Stomach smooth muscle (tissue), 2 donors: Measurements from ENCODE around the gene ERP44.
"Not testable (repeated sequence)": the region's sequence is repeated elsewhere in the genome, so short reads cannot be mapped to it uniquely, and the experiment has no call there.

Source experiments
- H3K27ac ChIP-seq: one replicate; pipeline ENCODE4 v1.7.0; 2013; ENCODE audit warnings: mild to moderate bottlenecking, low read length, inconsistent platforms
- H3K27me3 ChIP-seq, 2 donors: one replicate each; pipeline ENCODE4 v1.7.0; 2013; ENCODE audit warnings: low read length in 2 of 2; ENCODE audit not compliant: insufficient read depth in 2 of 2, control insufficient read depth in 1 of 2
- H3K36me3 ChIP-seq, 2 donors: one replicate each; pipeline ENCODE4 v1.7.0; 2013; ENCODE audit warnings: low read length in 2 of 2; ENCODE audit not compliant: control insufficient read depth in 2 of 2, insufficient read depth in 2 of 2
- H3K4me1 ChIP-seq: one replicate; pipeline ENCODE4 v1.7.0; 2013; ENCODE audit warnings: low read length; ENCODE audit not compliant: control insufficient read depth, insufficient read depth
- H3K4me3 ChIP-seq, 2 donors: one replicate each; pipeline ENCODE4 v1.7.0; 2013; ENCODE audit warnings: low read length in 2 of 2
- H3K9ac ChIP-seq, 2 donors: one replicate each; pipeline ENCODE4 v1.7.0; 2013; ENCODE audit warnings: low read length in 2 of 2, mild to moderate bottlenecking in 1 of 2
- H3K9me3 ChIP-seq, 2 donors: one replicate each; pipeline ENCODE4 v1.7.0; 2013; ENCODE audit warnings: low read length in 2 of 2; ENCODE audit not compliant: control insufficient read depth in 2 of 2
- donor health status: healthy.
- donor health status: Pancreatic carcinoma.

ERP44 gene

DNA sequence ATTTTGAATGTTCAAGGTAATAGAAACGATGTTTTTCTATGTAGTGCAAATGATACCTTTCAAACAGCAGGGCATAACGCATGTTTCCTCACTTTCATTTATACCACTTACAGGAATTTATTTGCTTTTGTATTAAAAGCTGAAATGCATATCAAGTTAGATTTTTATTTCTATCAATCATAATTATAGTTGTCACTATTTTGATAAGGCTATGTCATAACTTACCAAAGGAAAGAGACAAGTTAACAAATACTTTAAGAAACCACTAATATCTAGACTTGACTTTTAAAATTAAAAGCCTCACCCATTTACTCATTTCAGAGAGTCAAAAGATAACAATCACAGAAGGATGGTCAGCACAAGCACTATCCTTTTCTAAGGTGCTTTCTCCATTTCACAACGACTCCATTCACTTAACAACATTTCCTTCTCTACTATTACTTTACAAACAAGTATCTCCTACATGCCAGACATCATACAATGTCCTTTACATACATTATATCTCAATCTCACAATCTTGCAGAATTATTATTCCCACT is 12.6 kb downstream of the ERP44 start:
- no peak overlapping the region for H3K9ac ChIP-seq
- no peaks in the 10 kb centered on the region for H3K27me3 ChIP-seq
- no peak overlapping the region for H3K4me3 ChIP-seq
- no peaks in the 10 kb centered on the region for H3K9me3 ChIP-seq
- no peak overlapping the region for H3K27ac ChIP-seq
- no peaks in the 10 kb centered on the region for H3K4me1 ChIP-seq
- H3K36me3 ChIP-seq = no peaks in the 10 kb centered on the region

DNA sequence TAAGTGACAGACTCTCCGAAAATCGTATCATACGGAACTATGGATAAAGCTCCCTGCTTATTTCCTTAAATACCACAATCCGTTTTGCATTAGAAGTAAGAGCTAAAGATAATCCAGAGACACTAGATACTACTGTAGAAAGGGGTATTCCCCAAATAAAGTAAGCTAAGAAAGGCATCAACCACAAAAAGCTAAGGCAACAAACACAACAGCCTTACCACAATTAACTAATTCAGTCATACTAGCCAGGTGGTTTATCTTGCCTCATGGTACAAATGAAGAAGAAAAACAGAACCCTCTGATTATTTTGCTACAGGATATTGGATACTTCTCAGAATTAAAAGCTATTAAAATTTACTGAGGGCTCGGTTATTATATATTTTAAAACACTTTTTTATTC is 14.1 kb downstream of the ERP44 start:
- Histone ChIP-seq H3K27me3 (no peaks in the 10 kb centered on the region), H3K4me3 (no peak overlapping the region), H3K36me3 (no peaks in the 10 kb centered on the region), H3K9me3 (no peaks in the 10 kb centered on the region), H3K27ac (no peak overlapping the region), H3K4me1 (no peaks in the 10 kb centered on the region), H3K9ac (no peak overlapping the region)

- Histone ChIP-seq H3K36me3 (no peaks in the 10 kb centered on the region), H3K9me3 (no peaks in the 10 kb centered on the region), H3K9ac (no peak overlapping the region), H3K27me3 (no peaks in the 10 kb centered on the region), H3K4me1 (no peaks in the 10 kb centered on the region), H3K4me3 (no peak overlapping the region), H3K27ac (no peak overlapping the region)
Measured at GRCh38 chr9:100084128-100084453, 14.7 kb downstream of the ERP44 start.

DNA sequence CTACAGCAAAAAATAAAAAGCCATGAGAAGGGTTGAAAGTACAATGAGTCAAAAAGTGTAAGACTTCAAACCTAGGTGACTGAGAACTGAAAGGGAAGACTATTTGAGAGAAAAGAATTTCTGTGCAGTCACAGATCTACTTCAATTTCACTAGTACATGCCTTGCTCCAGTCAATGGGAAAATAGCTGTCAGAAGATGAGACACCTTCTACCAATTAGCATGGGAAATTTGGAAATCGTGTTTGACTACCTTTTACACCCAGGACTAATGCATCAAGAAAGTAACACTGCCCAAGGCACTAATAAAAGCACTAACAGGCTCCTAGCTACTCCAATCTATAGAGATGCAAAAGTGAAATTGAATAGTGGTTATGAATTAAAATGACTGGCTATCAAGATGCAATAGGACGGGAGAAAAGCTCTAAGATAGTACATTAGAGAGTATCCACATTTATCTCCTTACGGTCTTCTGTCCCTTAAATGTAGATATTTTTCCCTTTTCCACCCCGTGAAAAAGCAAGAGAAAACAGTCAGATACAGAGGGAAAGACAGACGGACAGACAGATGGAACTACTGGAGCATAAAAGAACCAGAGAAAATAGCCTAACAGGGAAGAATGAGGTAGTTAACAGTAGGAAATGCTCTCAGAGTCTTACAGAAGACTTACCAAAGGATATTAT is 15.2 kb downstream of the ERP44 start:
- H3K4me3 ChIP-seq = no peak overlapping the region
- H3K9ac ChIP-seq = no peak overlapping the region
- H3K36me3 ChIP-seq = no peaks in the 10 kb centered on the region
- no peak overlapping the region for H3K27ac ChIP-seq
- no peaks in the 10 kb centered on the region for H3K27me3 ChIP-seq
- no peaks in the 10 kb centered on the region for H3K9me3 ChIP-seq
- H3K4me1 ChIP-seq = no peaks in the 10 kb centered on the region

DNA sequence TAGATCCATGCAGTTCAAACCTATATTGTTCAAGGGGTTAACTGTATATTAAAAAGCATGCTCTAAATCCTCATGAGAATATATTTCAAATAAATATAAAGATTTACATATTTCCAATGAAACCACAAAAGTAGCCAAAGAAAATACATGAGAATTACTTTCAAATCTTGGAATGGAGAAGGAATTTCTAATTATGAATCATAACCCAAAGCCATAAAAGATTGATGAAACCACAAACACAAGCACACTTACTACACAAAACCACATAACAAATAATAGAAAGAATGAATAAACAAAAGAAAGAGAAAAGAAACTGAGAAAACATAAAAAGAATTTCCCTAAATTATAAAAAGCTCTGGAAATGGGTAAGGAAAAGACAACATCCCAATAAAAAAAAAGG is 16.0 kb downstream of the ERP44 start:
- no peaks in the 10 kb centered on the region for H3K4me1 ChIP-seq
- no peak overlapping the region for H3K4me3 ChIP-seq
- no peaks in the 10 kb centered on the region for H3K27me3 ChIP-seq
- H3K27ac ChIP-seq = no peak overlapping the region
- no peak overlapping the region for H3K9ac ChIP-seq
- no peaks in the 10 kb centered on the region for H3K9me3 ChIP-seq
- H3K36me3 ChIP-seq = no peaks in the 10 kb centered on the region

- not testable (repeated sequence) for H3K9me3 ChIP-seq, H3K4me1 ChIP-seq, H3K36me3 ChIP-seq, H3K4me3 ChIP-seq, H3K9ac ChIP-seq, H3K27ac ChIP-seq, H3K27me3 ChIP-seq
Measured at GRCh38 chr9:100076256-100076655, 22.5 kb downstream of the ERP44 start.

DNA sequence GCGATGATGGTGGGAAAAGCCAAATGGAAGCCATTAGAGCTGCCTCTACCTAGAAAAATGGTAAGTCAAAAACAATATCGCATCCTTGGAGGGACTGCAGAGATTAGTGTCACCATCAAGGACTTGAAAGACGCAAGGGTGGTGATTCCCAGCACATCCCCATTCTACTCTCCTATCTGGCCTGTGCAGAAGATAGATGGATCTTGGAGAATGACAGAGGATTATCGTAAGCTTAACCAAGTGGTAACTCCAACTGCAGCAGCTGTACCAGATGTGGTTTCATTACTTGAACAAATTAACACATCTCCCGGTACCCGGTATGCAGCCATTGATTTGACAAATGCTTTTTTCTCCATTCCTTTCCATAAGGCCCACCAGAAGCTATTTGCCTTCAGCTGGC is 23.8 kb downstream of the ERP44 start:
- no peaks in the 10 kb centered on the region for H3K4me1 ChIP-seq
- H3K9me3 ChIP-seq = no peaks in the 10 kb centered on the region
- H3K27me3 ChIP-seq = no peaks in the 10 kb centered on the region
- no peak overlapping the region for H3K4me3 ChIP-seq
- H3K36me3 ChIP-seq = no peaks in the 10 kb centered on the region
- H3K9ac ChIP-seq = no peak overlapping the region
- no peak overlapping the region for H3K27ac ChIP-seq

- H3K4me1 ChIP-seq = no peaks in the 10 kb centered on the region
- no peaks in the 10 kb centered on the region for H3K36me3 ChIP-seq
- no peak overlapping the region for H3K27ac ChIP-seq
- H3K9ac ChIP-seq = no peak overlapping the region
- no peaks in the 10 kb centered on the region for H3K27me3 ChIP-seq
- no peaks in the 10 kb centered on the region for H3K9me3 ChIP-seq
- H3K4me3 ChIP-seq = no peak overlapping the region
Measured at GRCh38 chr9:100074093-100074492, 24.7 kb downstream of the ERP44 start.

- Histone ChIP-seq H3K27ac (no peak overlapping the region), H3K36me3 (no peaks in the 10 kb centered on the region), H3K9me3 (no peaks in the 10 kb centered on the region), H3K4me1 (no peaks in the 10 kb centered on the region), H3K9ac (no peak overlapping the region), H3K27me3 (no peaks in the 10 kb centered on the region), H3K4me3 (no peak overlapping the region)
Measured at GRCh38 chr9:100072805-100073204, 26.0 kb downstream of the ERP44 start.

- no peaks in the 10 kb centered on the region for H3K4me1 ChIP-seq
Measured at GRCh38 chr9:100071271-100071670, 27.5 kb downstream of the ERP44 start.

GRCh38 chr9:100070104-100071041 is 28.4 kb downstream of the ERP44 start:
- H3K36me3 ChIP-seq = no peaks in the 10 kb centered on the region
- no peaks in the 10 kb centered on the region for H3K9me3 ChIP-seq
- no peak overlapping the region for H3K27ac ChIP-seq
- H3K4me1 ChIP-seq = no peaks in the 10 kb centered on the region
- no peak overlapping the region for H3K4me3 ChIP-seq
- no peaks in the 10 kb centered on the region for H3K27me3 ChIP-seq
- H3K9ac ChIP-seq = no peak overlapping the region

More at GRCh38 chr9:100071271-100071670, 27.5 kb downstream of the ERP44 start:
- Histone ChIP-seq H3K9me3 (no peaks in the 10 kb centered on the region), H3K4me3 (no peak overlapping the region), H3K27ac (no peak overlapping the region), H3K36me3 (no peaks in the 10 kb centered on the region), H3K27me3 (no peaks in the 10 kb centered on the region), H3K9ac (no peak overlapping the region)
